Measurements from ENCODE around the gene EXOC6B. TPM values are rescaled to one million over a fixed set of nuclear protein-coding genes. Genes with fewer than 3 reads are reported as not detected.

The EXOC6B gene
- total and polyA plus RNA-seq, 10 of the 15 experiments (the other 5 are each of a cell fraction or from before 2014, with no cell fraction given) = 0.23 to 2.2 (median 1.2) TPM

GRCh38 chr2:72803626-72804320 lies 22.1 kb downstream of the EXOC6B start:
- Histone ChIP-seq H2AFZ (ENCODE audit: control insufficient read depth, low read depth, low read length) (no peak overlapping the region), H3K4me2 (ENCODE audit: control insufficient read depth, insufficient read depth) (no peak overlapping the region), H3K4me1 (ENCODE audit: control insufficient read depth, insufficient read depth, low read length) (no peaks in the 10 kb centered on the region), H3K27ac (ENCODE audit: control insufficient read depth, insufficient read depth) (no peak overlapping the region), H3K9ac (ENCODE audit: control insufficient read depth, insufficient read depth, low read length) (no peak overlapping the region), H4K20me1 (ENCODE audit: control insufficient read depth, insufficient read depth) (no peaks in the 10 kb centered on the region), H3K27me3 (replicated peaks in 1 of 2; ENCODE audit: control insufficient read depth in 2 of 2, insufficient read depth in 2 of 2, low read length in 1 of 2) (no peaks in the 10 kb centered on the region), H3K79me2 (ENCODE audit: control insufficient read depth, insufficient read depth, low read length) (no peaks in the 10 kb centered on the region), H3K36me3 (ENCODE audit: control insufficient read depth in 2 of 2, insufficient read depth in 2 of 2, low read length in 1 of 2) (no peaks in the 10 kb centered on the region), H3K4me3 (no peak overlapping the region), H3K9me3 (replicated peaks; ENCODE audit: control insufficient read depth, insufficient read depth, low read length) (peaks cover under 1% of the 10 kb centered on the region; the same call in 2 of the 3 replicates)
- DNase-seq (ENCODE audit: low read depth, low spot score) = no peak
- ChIA-PET SMC1A (ENCODE audit: uncharacterized antibody, unreplicated experiment) (interaction anchor here (0.7 to 1.5 kb wide), 6 partner anchors 15 to 90 kb away, joined by 3 to 8 read pairs (median 4); no protein-coding TSS in a partner anchor), POLR2A (no interaction called here), CTCF (interaction anchor here (0.6 to 1.7 kb wide), 4 partner anchors 32 to 237 kb away, joined by 3 to 6 read pairs (median 4); no protein-coding TSS in a partner anchor), RAD21 (ENCODE audit: unreplicated experiment) (interaction anchor here (0.9 to 1.3 kb wide), 2 partner anchors 31 to 58 kb away, joined by 3 read pairs; no protein-coding TSS in a partner anchor)
- TF ChIP-seq BRCA1 (IDR thresholded peaks at IDR 0.05; ENCODE audit: low read depth, low read length) (no peak), TARDBP (IDR thresholded peaks at IDR 0.05; ENCODE audit: borderline replicate concordance) (no peak), RUNX3 (IDR thresholded peaks at IDR 0.05; ENCODE audit: low read length) (no peak), NFIC (IDR thresholded peaks at IDR 0.05; ENCODE audit: low read depth, low read length) (no peak), NR2C2 (IDR thresholded peaks at IDR 0.05; ENCODE audit: borderline replicate concordance, control insufficient read depth, insufficient read length, low read depth) (no peak), SMC3 (IDR thresholded peaks at IDR 0.05; ENCODE audit: borderline replicate concordance, low read length) (no peak), SREBF2 (IDR thresholded peaks at IDR 0.05; ENCODE audit: low read length) (no peak), HDAC2 (IDR thresholded peaks at IDR 0.05) (no peak), RBBP5 (conservative IDR thresholded peaks at IDR 0.05) (no peak), KAT2A (conservative IDR thresholded peaks at IDR 0.05; ENCODE audit: control insufficient read depth, low read depth, low read length) (no peak), ZNF217 (IDR thresholded peaks at IDR 0.05) (no peak), CBFB (IDR thresholded peaks at IDR 0.05; ENCODE audit: low read depth) (no peak), YBX1 (IDR thresholded peaks at IDR 0.05) (no peak), POLR2AphosphoS2 (IDR thresholded peaks at IDR 0.05; ENCODE audit: low read depth, low read length) (no peak), EZH2 (IDR thresholded peaks at IDR 0.05; ENCODE audit: borderline replicate concordance, control insufficient read depth, low read depth, low read length) (no peak), ATF7 (IDR thresholded peaks at IDR 0.05; ENCODE audit: low read depth) (no peak), E2F4 (IDR thresholded peaks at IDR 0.05; ENCODE audit: low read depth, low read length) (no peak), WRNIP1 (IDR thresholded peaks at IDR 0.05; ENCODE audit: borderline replicate concordance, low read depth, low read length) (no peak), STAT3 (IDR thresholded peaks at IDR 0.05; ENCODE audit: low read depth, low read length) (no peak), ZBTB11 (CRISPR knock-in tag; IDR thresholded peaks at IDR 0.05) (no peak)
- FAIRE-seq = no peak
- intact Hi-C loops (cut with micrococcal nuclease; ENCODE audit: unreplicated experiment) (no loop called here), in situ Hi-C loops (cut with MboI) (no loop called here)
- no TSS peak for BruUV-seq (replicated peaks)
- no peak for ATAC-seq

Data from GM12878 (cell line).